Testis (tissue), 3 donors: ENCODE data around the gene ALOX5. TPM values are rescaled to one million over a fixed set of nuclear protein-coding genes. Genes with fewer than 3 reads are reported as not detected.
A peak's percentile ranks its signal among the peaks of the same experiment; 100 is the strongest.
"Not testable (repeated sequence)": the region's sequence is repeated elsewhere in the genome, so short reads cannot be mapped to it uniquely, and the experiment has no call there.

Experiments used
- DNase-seq: peaks from one replicate; pipeline ENCODE4 v3.0.0-alpha.2; 2019
- H3K27ac ChIP-seq, 2 donors: fragments of 200-600 bp; sonication (generic); one replicate each; pipeline ENCODE4 v1.5.1; 2019
- H3K27me3 ChIP-seq: fragments of 200-600 bp; sonication (generic); one replicate; pipeline ENCODE4 v1.5.1; 2019
- H3K36me3 ChIP-seq: fragments of 200-600 bp; sonication (generic); one replicate; pipeline ENCODE4 v1.5.1; 2017; ENCODE audit warnings: low read depth; ENCODE audit errors: missing control alignments
- H3K4me1 ChIP-seq: fragments of 200-600 bp; sonication (generic); one replicate; pipeline ENCODE4 v1.5.1; 2019
- H3K4me3 ChIP-seq, 2 donors: fragments of 200-600 bp; sonication (generic); one replicate each; pipeline ENCODE4 v1.5.1; 2017 to 2019
- H3K9me3 ChIP-seq: fragments of 200-600 bp; sonication (generic); one replicate; pipeline ENCODE4 v1.5.1; 2017
- POLR2A ChIP-seq: fragments of 450-650 bp; IDR thresholded peaks from one replicate; pipeline ENCODE4 v1.6.1; 2017; ENCODE audit warnings: antibody characterized with exemption, mild to moderate bottlenecking, moderate library complexity
- WGBS, 2 donors: methylation state at CpG; one replicate each; pipeline ENCODE4 v1.1.5; 2018; 5-methylcytosine and 5-hydroxymethylcytosine counted together
- intact Hi-C: fragments of 100-400 bp; cut with DNase I; formaldehyde crosslinking; loops from one replicate; pipeline ENCODE4 v1.15.1; 2023; ENCODE audit warnings: low total_unique reads
- polyA plus RNA-seq: library from polyadenylated mRNA; stranded (reverse); fragments of 350-450 nt; fragmentation: Illumina TruSeq; extraction: RNeasy Lipid Tissue Mini Kit (QIAGEN cat#74804); gene quantifications from one replicate; pipeline ENCODE4 v1.2.3, GENCODE V29; 2014; ENCODE audit warnings: low read depth, low replicate concordance; ENCODE audit not compliant: insufficient read depth
- total RNA-seq, 2 donors: library from RNA; depleted of rRNA; stranded (reverse); fragments of >200 nt; gene quantifications; one replicate each; pipeline ENCODE4 v1.2.3, GENCODE V29; 2016
- TF ChIP-seq, protein P1 (sequence below), 3 experiments: fragments of 450-650 bp in 2 of 3; fragments of 200-600 bp in 1 of 3; sonication (generic) in 1 of 3; IDR thresholded peaks; one replicate each; pipeline ENCODE4 v1.5.1; 2016 to 2019; ENCODE audit warnings: antibody characterized with exemption in 3 of 3, mild to moderate bottlenecking in 2 of 3, moderate library complexity in 1 of 3

The ALOX5 gene
- total and polyA plus RNA-seq, 3 donors from 2014 or later: 11.4 to 18.5 (median 13.7) TPM

DNA sequence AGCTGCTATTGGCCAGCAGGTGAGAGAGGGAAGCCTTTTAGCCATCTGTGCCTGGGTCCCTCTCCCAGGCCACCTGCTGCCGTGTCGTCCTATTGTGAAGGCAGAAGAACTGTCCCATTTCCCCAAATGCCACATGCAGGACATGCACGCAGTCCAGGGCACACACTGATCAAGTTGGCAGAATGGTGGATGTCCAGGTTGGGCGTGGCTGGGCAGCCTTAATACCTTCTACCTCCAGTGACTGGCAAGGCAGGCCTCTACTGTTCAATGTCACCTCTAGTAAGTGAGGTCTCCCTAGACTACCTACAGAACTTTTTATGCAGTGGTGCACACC lies 37.6 kb downstream of the ALOX5 start:
- Histone ChIP-seq H3K36me3 (no peaks in the 10 kb centered on the region), H3K4me3 (no peak overlapping the region), H3K27me3 (no peaks in the 10 kb centered on the region), H3K9me3 (no peaks in the 10 kb centered on the region), H3K4me1 (no peaks in the 10 kb centered on the region), H3K27ac (no peak overlapping the region)
- intact Hi-C loops: no loop called here
- 88 to 93% methylated on average over 2 to 4 of the region's 4 CpGs for WGBS, 2 donors
- DNase-seq: no peak
- TF ChIP-seq, protein P1, sequence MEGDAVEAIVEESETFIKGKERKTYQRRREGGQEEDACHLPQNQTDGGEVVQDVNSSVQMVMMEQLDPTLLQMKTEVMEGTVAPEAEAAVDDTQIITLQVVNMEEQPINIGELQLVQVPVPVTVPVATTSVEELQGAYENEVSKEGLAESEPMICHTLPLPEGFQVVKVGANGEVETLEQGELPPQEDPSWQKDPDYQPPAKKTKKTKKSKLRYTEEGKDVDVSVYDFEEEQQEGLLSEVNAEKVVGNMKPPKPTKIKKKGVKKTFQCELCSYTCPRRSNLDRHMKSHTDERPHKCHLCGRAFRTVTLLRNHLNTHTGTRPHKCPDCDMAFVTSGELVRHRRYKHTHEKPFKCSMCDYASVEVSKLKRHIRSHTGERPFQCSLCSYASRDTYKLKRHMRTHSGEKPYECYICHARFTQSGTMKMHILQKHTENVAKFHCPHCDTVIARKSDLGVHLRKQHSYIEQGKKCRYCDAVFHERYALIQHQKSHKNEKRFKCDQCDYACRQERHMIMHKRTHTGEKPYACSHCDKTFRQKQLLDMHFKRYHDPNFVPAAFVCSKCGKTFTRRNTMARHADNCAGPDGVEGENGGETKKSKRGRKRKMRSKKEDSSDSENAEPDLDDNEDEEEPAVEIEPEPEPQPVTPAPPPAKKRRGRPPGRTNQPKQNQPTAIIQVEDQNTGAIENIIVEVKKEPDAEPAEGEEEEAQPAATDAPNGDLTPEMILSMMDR (IDR thresholded peaks at IDR 0.05): no peak
- TF ChIP-seq POLR2A: no peak

DNA sequence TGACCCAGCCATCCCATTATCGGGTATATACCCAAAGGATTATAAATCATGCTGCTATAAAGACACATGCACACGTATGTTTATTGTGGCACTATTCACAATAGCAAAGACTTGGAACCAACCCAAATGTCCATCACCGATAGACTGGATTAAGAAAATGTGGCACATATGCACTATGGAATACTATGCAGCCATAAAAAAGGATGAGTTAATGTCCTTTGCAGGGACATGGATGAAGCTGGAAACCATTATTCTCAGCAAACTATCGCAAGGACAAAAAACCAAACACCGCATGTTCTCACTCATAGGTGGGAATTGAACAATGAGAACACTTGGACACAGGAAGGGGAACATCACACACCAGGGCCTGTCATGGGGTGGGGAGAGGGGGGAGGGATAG lies 41.0 kb downstream of the ALOX5 start:
- H3K4me3 ChIP-seq, intact Hi-C loops, H3K27me3 ChIP-seq, DNase-seq, H3K36me3 ChIP-seq, H3K27ac ChIP-seq, H3K4me1 ChIP-seq, H3K9me3 ChIP-seq: not testable (repeated sequence)
- whole genome bisulfite sequencing, 2 donors: 94% methylated on average over 5 of the region's 5 CpGs

DNA sequence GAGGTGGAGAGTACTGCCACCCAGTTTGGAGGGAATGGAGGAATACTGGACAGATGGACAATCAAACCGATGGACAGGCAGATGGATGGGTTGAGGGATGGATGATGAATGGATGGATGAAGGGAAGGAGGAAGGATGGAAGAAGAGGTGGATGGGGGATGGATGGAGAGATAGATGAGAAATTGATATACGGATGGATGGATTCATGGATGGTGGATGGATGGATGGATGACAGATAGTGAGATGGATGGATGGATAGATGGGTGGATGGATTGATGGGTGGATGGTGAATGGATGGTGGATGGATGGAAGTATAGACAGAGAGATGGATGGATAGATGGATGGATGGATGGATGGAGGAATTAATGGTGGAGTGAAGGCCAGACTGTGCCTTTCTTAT lies 42.6 kb downstream of the ALOX5 start:
- peaks cover 8% of the 10 kb centered on the region for H3K4me1 ChIP-seq
- TF ChIP-seq, protein P1 (IDR thresholded peaks at IDR 0.05): no peak
- TF ChIP-seq POLR2A: no peak
- no peaks in the 10 kb centered on the region for H3K27me3 ChIP-seq
- WGBS, 2 donors: 96 to 97% methylated on average over 2 of the region's 2 CpGs
- no peaks in the 10 kb centered on the region for H3K9me3 ChIP-seq
- no peak overlapping the region for H3K27ac ChIP-seq
- H3K4me3 ChIP-seq: no peak overlapping the region
- DNase-seq: no peak
- intact Hi-C loops: no loop called here
- H3K36me3 ChIP-seq: no peaks in the 10 kb centered on the region

DNA sequence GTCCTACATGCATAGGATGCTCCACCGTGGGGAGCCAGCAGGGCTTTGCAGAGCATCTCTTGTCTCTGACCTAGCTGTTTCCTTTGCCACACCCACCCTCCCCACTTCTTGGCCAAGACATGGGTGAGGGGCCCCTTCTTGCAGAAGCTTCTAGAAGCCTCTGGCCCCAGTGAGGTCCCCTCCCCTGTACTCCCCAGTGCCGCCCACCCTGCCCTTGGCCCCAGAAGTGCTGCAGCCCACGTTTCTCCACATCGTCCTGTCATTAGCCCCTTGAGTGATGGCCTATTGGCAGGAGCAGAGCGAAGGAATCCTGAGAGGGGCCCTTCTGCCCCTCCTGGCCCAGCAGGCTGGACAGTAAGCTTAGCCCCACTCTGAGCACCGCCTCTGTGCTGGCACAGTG lies 43.7 kb downstream of the ALOX5 start:
- no peaks in the 10 kb centered on the region for H3K27me3 ChIP-seq
- DNase-seq: no peak
- no peak overlapping the region for H3K4me3 ChIP-seq
- H3K4me1 ChIP-seq: peaks cover 8% of the 10 kb centered on the region
- no peaks in the 10 kb centered on the region for H3K36me3 ChIP-seq
- no peak overlapping the region for H3K27ac ChIP-seq
- WGBS, 2 donors: 56 to 78% methylated on average over 6 of the region's 6 CpGs
- TF ChIP-seq, protein P1 (IDR thresholded peaks at IDR 0.05): no peak
- no peak for TF ChIP-seq POLR2A
- intact Hi-C loops: no loop called here
- H3K9me3 ChIP-seq: no peaks in the 10 kb centered on the region

DNA sequence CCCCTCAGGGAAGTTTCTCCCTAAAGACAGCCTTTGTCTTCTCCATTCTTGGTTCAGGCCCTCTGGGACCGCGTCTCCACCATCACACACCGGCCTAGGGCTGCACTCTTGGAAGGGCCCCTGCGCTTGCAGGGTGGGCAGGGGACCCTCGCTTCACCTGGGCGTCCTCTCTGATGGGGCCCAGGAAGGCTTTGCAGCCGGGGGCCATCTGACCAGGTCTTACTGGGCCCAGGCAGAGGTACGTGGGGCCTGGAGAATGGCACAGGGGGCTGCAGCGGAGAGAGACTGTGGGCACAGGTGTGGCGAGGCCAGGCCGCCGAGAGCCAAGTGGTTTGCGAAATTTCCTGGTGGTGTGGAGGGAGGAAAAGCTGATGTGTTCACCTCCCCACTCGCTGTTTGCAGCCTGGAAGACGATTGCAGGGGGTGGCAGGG lies 44.4 kb downstream of the ALOX5 start:
- Histone ChIP-seq H3K4me1 (peaks cover 8% of the 10 kb centered on the region), H3K4me3 (peak overlapping the region; percentile 54 to 70), H3K27me3 (no peaks in the 10 kb centered on the region), H3K27ac (peak overlapping the region; percentile 42 to 72), H3K36me3 (no peaks in the 10 kb centered on the region), H3K9me3 (no peaks in the 10 kb centered on the region)
- DNase-seq: no peak
- TF ChIP-seq POLR2A: no peak
- TF ChIP-seq, protein P1 (IDR thresholded peaks at IDR 0.05): no peak
- intact Hi-C loops: no loop called here
- WGBS, 2 donors: 38 to 62% methylated on average over 15 of the region's 15 CpGs
